ENCODE results near the gene ETV6. TPM values are rescaled to one million over a fixed set of nuclear protein-coding genes. Genes with fewer than 3 reads are reported as not detected.

Gene ETV6
- total RNA-seq, 1 donor from 2014 or later, result 31.4 TPM

- Mint-ChIP-seq H3K27ac (no peak overlapping the region), H3K27me3 (ENCODE audit: low read depth) (no peaks in the 10 kb centered on the region), H3K4me1 (peaks cover 27% of the 10 kb centered on the region), H3K9me3 (no peaks in the 10 kb centered on the region), H3K36me3 (peaks cover 8% of the 10 kb centered on the region), H3K4me3 (no peak overlapping the region)
- TF ChIP-seq, protein P1, sequence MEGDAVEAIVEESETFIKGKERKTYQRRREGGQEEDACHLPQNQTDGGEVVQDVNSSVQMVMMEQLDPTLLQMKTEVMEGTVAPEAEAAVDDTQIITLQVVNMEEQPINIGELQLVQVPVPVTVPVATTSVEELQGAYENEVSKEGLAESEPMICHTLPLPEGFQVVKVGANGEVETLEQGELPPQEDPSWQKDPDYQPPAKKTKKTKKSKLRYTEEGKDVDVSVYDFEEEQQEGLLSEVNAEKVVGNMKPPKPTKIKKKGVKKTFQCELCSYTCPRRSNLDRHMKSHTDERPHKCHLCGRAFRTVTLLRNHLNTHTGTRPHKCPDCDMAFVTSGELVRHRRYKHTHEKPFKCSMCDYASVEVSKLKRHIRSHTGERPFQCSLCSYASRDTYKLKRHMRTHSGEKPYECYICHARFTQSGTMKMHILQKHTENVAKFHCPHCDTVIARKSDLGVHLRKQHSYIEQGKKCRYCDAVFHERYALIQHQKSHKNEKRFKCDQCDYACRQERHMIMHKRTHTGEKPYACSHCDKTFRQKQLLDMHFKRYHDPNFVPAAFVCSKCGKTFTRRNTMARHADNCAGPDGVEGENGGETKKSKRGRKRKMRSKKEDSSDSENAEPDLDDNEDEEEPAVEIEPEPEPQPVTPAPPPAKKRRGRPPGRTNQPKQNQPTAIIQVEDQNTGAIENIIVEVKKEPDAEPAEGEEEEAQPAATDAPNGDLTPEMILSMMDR (IDR thresholded peaks at IDR 0.05; ENCODE audit: unreplicated experiment), result no peak
- no peak for DNase-seq (ENCODE audit: low spot score in 2 of 2, unreplicated experiment in 2 of 2)
Observed at GRCh38 chr12:11713202-11713601, 63.7 kb downstream of the ETV6 start.

GRCh38 chr12:11714626-11715025 is 65.2 kb downstream of the ETV6 start:
- peaks cover 28% of the 10 kb centered on the region for H3K4me1 Mint-ChIP-seq
- DNase-seq (ENCODE audit: low spot score in 2 of 2, unreplicated experiment in 2 of 2), result no peak
- H3K27me3 Mint-ChIP-seq (ENCODE audit: low read depth), result no peaks in the 10 kb centered on the region
- H3K9me3 Mint-ChIP-seq, result no peaks in the 10 kb centered on the region
- H3K4me3 Mint-ChIP-seq, result no peak overlapping the region
- no peak overlapping the region for H3K27ac Mint-ChIP-seq
- TF ChIP-seq, protein P1 (IDR thresholded peaks at IDR 0.05; ENCODE audit: unreplicated experiment), result no peak
- H3K36me3 Mint-ChIP-seq, result peaks cover 8% of the 10 kb centered on the region

DNA sequence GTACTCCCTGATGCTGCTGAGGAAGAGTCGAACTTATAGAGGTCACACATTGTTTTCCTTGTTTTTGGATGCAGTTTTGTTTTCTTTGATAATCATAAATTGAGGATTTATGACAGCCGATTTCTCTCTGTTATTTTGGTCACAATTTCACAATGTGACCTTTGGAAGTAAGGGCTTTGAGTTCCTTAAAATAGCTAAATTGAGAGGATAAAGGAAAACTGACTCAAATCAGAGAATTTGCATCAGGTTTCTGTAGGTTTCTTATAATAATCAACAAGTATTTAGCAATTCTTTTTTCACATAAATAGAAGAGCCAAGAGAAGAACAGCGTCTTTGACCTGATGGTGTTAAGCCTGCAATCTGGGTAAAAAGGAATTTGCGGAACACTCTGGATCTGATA is 66.1 kb downstream of the ETV6 start:
- peaks cover 33% of the 10 kb centered on the region for H3K4me1 Mint-ChIP-seq
- TF ChIP-seq, protein P1 (IDR thresholded peaks at IDR 0.05; ENCODE audit: unreplicated experiment), result no peak
- H3K9me3 Mint-ChIP-seq, result peaks cover 2% of the 10 kb centered on the region
- H3K27me3 Mint-ChIP-seq (ENCODE audit: low read depth), result no peaks in the 10 kb centered on the region
- no peak overlapping the region for H3K27ac Mint-ChIP-seq
- no peak for DNase-seq (ENCODE audit: low spot score in 2 of 2, unreplicated experiment in 2 of 2)
- no peak overlapping the region for H3K4me3 Mint-ChIP-seq
- peaks cover 9% of the 10 kb centered on the region for H3K36me3 Mint-ChIP-seq

DNA sequence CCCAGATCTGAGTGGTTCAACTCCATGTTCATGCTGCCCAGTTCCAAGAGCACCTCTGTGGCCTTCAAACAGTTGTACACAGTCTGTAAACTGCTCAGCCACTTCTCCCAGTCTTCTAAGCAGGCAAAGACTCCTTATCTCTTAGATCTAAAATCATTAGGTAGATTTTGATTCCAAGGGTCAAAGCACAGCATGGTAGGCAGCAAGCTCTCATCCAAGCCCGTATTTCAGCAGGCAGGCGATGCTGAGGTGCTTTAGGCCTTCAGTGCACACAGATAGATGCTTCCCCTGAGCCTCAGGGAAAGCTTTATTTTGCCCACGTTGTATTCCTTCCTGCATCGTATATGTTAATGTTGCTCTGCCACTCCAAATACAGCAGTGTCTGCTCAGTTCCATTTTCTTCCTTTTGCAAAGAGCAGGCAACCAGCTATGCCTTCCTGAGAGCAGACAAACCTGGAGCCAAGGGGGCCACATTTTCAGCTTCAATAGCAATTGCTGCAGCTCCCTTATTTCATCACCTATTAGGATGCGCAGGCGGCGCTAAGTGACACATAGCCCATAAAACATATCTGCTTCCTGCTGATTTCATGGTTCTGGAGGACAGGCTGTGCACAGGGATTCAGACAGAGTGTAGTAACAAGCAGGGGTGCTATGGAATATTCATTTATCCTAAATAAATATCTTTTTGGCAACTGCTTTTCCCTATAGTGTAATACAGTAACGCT is 67.5 kb downstream of the ETV6 start:
- no peak overlapping the region for H3K4me3 Mint-ChIP-seq
- no peak for DNase-seq (ENCODE audit: low spot score in 2 of 2, unreplicated experiment in 2 of 2)
- no peaks in the 10 kb centered on the region for H3K27me3 Mint-ChIP-seq (ENCODE audit: low read depth)
- TF ChIP-seq, protein P1 (IDR thresholded peaks at IDR 0.05; ENCODE audit: unreplicated experiment), result no peak
- peaks cover 5% of the 10 kb centered on the region for H3K9me3 Mint-ChIP-seq
- H3K27ac Mint-ChIP-seq, result peak overlapping the region; percentile 1
- peaks cover 28% of the 10 kb centered on the region for H3K4me1 Mint-ChIP-seq
- H3K36me3 Mint-ChIP-seq, result peaks cover 12% of the 10 kb centered on the region

- H3K4me1 Mint-ChIP-seq, result peaks cover 27% of the 10 kb centered on the region
- H3K27ac Mint-ChIP-seq, result peak overlapping the region; percentile 19
- no peaks in the 10 kb centered on the region for H3K27me3 Mint-ChIP-seq (ENCODE audit: low read depth)
- H3K36me3 Mint-ChIP-seq, result peaks cover 12% of the 10 kb centered on the region
- H3K9me3 Mint-ChIP-seq, result peaks cover 5% of the 10 kb centered on the region
- DNase-seq (ENCODE audit: low spot score in 2 of 2, unreplicated experiment in 2 of 2), result no peak
- TF ChIP-seq, protein P1 (IDR thresholded peaks at IDR 0.05; ENCODE audit: unreplicated experiment), result no peak
- no peak overlapping the region for H3K4me3 Mint-ChIP-seq
Observed at GRCh38 chr12:11717519-11717961, 68.1 kb downstream of the ETV6 start.
